GM21619 (cell line): ENCODE results near the gene INPP5J.
A peak's percentile ranks its signal among the peaks of the same experiment; 100 is the strongest.
"Not testable (repeated sequence)": the region's sequence is repeated elsewhere in the genome, so short reads cannot be mapped to it uniquely, and the experiment has no call there.

Experiments
- ATAC-seq: cut with Tn5 transposase; IDR thresholded peaks from one replicate; pipeline ENCODE4 v1.9.1; 2021; ENCODE audit not compliant: unreplicated experiment

Gene INPP5J

DNA sequence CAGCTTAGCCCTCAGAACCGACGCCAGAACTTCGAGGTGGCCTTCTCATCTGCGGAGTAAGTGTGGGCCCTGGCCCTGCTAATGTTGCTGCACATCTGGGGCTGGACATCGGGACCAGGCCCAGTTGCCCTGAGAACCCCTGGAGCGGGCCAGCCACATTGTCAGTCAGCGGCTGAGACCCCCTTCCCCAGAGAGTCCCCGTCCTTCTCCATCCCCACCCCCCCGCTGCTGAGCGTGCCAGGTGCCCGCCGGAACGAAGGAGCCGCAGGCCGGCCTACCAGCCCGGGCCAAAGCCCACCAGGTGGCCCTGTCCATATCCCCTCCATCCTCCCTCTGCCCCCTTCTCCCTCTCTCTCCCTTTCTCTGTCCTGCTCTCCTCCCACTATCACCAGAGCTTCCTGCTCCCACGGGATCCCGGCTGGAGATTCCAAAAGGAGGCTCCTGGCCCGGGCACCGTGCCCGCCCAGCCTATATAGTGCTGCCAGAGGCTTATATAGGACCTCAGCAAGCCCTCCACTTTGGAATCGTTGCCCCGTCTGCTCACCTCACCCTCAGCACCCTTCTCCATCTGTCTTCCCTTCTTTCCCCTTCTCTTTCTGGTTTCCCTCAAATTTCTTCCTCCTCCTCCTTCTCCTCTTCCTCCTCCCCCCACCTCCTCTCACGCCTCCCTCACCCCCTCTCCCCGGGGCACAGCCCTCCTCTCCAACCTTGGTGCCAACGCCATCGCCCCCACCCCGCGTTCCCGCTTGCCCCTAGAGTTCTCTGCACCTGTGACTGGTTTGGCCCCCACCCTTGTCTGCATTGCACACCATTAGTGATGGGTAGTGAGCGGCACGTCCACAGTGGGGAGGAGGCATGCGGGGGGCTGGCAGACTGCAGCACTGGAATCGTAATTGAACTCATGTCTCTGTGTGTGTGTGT is 22.7 kb upstream of the INPP5J start:
- no peak for ATAC-seq

DNA sequence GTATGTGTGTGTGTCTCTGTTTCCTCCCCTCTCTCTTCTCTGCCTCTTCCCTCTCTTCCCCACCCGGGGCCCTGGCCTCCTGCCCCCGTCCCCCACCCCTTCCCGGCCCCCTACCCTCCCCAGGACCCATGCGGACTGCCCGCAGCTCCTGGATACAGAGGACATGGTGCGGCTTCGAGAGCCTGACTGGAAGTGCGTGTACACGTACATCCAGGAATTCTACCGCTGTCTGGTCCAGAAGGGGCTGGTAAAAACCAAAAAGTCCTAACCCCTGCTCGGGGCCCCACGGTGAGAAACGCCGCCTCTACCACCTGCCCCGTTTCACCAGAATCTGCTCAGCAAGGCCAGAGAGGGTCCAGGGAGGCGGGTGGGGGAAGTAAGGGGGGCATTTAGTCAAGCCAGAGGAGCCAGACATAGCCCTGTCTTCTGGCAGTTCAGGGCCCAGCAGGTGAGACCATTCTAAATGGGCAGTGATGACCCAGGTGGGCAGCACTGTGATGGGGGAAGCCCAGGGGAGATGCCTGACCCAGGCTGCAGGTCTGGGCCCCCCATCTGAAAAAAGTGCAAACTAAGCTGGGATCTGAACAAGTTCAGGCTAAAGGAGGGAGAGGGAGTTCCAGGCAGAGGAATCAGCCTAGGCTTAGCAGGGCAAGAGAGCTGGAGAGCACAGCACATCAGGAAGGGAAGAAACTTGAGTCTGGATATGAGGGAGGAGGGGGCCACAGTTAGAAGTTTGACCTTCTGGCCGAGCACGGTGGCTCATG is 21.8 kb upstream of the INPP5J start:
- no peak for ATAC-seq

GRCh38 chr22:31102441-31103081 is 20.2 kb upstream of the INPP5J start:
- no peak for ATAC-seq

- ATAC-seq, result no peak
These were observed 19.7 kb upstream of the INPP5J start for GRCh38 chr22:31103111-31103510.

DNA sequence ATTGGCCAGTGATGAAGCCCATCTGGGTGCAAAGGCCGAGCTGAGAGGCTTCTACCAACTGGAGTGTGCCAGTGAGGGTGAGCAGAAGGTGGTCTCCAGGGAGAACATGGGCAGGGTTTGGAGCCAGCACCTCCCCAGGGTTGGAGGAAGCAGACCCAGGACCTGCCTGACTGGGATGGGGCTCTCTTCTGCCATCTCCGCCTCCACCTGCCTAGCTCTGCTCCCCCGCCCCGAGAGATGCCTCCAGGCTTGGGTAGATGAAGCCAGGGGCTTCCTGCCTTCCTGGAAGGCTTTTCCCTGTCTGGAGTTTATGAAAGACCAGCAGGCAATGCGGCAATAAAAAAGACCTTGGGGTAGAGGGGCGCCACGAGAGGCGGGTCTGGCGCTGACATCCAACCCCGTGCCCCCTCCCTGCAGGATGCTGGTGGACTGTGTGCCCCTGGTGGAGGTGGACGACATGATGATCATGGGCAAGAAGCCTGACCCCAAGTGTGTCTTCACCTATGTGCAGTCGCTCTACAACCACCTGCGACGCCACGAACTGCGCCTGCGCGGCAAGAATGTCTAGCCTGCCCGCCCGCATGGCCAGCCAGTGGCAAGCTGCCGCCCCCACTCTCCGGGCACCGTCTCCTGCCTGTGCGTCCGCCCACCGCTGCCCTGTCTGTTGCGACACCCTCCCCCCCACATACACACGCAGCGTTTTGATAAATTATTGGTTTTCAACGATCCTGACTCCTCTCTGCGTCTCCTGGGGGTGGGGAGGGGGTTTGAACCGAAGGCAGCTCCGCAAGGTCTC is 18.7 kb upstream of the INPP5J start:
- no peak for ATAC-seq

- no peak for ATAC-seq
These were observed 17.9 kb upstream of the INPP5J start for GRCh38 chr22:31104869-31105268.

GRCh38 chr22:31105282-31105929 is 17.4 kb upstream of the INPP5J start:
- ATAC-seq, result no peak

DNA sequence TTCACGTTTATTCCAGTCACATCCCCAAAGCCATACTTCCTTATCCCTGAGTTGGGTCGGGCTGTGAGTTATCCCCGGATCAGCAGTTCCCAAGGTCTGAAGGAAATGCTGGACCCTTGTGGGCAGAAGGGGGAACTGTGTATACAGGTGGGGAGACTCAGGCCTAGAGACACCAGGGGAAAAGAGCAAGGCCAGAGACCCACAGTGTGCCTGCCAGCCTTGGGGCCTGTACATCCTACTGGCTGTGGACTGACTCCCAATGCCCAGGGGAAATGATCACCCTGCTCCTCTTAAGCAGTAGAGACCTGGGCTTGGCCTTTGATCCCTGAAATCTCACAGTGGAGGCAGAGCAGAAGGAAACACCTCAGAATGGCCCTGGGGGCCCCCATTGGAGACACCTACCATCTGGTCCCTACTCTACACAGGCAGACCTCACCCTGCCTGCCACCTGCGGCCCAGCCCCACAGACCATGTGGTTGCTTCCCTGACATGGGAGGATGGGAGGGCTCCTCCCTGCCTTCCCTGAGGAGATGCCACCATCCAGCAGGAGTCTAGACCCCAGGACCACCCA is 16.7 kb upstream of the INPP5J start:
- ATAC-seq, result no peak

GRCh38 chr22:31106731-31107177 is 16.0 kb upstream of the INPP5J start:
- no peak for ATAC-seq

DNA sequence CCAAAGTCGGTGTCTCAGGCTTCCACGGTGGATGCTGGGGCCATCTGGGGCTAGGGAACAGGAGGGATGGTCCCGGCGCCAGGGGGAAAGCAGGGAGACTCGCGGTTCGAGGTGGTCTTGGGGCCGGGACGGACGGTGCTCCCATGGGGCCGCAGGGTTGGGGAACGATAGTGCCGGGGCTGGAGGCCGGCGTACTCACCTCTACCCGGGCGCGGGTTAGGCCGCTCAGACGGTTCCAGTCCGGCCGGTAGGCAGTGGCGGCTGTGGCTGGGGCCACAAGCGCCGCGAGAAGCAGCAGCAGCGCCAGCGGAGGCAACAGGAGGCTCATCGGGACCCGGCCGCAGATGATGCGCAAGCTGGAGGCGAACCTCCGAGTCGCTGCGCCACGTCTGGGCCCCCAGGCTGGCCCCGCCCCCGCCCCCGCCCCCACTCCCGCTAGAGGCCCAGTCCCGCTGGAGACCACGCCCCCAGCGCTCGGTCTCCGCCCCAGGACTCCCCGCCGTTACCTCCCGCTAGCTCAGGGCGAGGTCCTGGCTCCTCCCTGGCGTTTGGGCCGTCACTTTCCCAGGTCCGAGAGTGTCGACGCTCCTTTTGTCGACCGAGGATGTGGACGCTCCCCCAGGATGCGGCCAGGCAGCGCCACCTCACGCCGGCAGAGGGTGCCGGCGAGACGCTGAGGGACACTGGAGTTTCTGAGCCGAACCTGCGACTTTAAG is 15.4 kb upstream of the INPP5J start, which contains the start of gene SELENOM:
SELENOM (minus strand) TSS at position 391 of the 716 bp plus-strand sequence; CDS start at position 328, 63 bp downstream.
- peak; percentile 83 for ATAC-seq

GRCh38 chr22:31107894-31108218 is 14.9 kb upstream of the INPP5J start:
- ATAC-seq, result no peak

- ATAC-seq, result not testable (repeated sequence)
These were observed 10.1 kb upstream of the INPP5J start for GRCh38 chr22:31112547-31113091.

DNA sequence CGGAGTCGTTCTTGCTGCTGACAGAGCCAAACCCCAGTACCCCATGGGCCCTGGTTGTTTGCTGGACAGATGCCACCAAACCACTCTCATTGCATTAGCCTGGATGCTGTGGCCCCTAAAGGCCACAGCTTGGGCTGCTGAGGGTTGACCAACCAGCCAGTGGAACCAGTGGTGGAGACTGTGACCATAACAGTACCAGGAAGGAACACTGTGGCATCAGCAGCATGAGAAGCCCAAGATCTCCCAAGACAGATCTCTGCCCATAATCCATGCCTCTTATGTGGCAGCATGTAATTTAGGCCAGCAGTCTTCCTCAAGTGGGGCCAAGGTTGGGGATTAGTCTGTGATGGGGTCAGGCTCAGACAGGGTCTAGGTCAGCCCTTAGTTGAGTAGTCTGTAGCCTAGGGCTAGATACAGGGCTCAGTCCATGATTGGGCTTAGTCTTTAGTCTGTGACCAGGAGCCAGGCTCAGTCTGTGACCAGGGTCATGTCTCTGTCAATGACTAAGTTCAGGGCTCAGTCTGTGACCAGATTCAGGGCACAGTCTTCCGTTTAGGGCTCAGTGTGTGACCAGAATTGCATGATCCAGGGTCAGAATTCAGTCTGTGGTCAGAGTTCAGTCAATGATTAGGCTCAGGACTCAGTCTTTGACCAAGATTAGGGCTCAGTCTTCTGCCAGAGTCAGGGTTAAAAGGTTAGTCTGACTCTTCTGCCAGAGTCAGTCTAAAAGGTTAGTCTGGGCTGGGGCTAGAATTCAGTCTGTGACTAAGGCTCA is 4.5 kb upstream of the INPP5J start:
- no peak for ATAC-seq

DNA sequence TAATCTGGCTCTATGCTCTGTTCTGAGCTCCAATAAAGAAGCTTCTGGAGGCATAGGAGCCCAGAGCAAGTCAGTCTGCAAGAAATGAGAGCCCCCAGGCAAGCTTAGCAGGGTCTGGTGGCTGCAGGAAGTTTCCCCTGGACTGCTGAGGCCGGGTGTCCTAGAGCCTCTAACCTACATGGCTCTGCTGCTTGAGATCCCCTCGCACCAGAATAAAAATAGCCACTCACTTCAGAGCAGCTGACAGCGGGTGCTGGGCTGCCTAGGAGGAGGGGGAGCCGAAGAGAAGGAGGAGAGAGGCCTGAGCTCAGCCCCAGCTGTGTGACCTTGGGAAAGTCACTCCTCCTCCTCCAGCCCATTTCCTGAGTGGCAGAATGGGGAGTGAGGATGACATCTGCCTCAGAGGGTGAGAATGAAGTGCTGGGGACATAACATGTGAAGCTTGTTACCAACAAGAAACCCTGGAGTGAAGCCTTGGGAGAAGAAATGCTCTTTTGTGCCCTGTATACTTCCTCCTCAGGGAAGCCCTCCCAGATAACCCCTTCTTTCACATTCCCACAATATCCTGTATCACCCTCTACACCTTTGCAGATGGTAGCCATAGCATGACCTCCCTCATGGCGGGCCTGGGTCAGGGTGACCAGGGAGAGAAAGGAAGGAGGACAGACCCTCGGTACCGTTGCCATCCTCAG is 3.6 kb upstream of the INPP5J start:
- ATAC-seq, result no peak

GRCh38 chr22:31120230-31120629 is 2.5 kb upstream of the INPP5J start:
- ATAC-seq, result no peak

GRCh38 chr22:31120642-31121041 is 2.1 kb upstream of the INPP5J start:
- ATAC-seq, result no peak

- ATAC-seq, result no peak
These were observed 1.4 kb upstream of the INPP5J start for GRCh38 chr22:31121403-31121802.

- no peak for ATAC-seq
These were observed 602 bp upstream of the INPP5J start for GRCh38 chr22:31122196-31122531.
